Ramos (cell line): ENCODE measurements around the gene SFXN5.

Experiments used
- in situ Hi-C: fragments of 300-500 bp; cut with MboI; formaldehyde crosslinking; loops from one replicate; pipeline ENCODE4 v1.14.3; 2022; ENCODE audit warnings: low sequenced_read_pairs; ENCODE audit not compliant: unreplicated experiment

The SFXN5 gene

GRCh38 chr2:72985891-72986683 lies 85.4 kb downstream of the SFXN5 start:
- in situ Hi-C loops = loop anchor here (25.0 kb wide), 1 partner anchor 201 kb away; no protein-coding TSS in a partner anchor

GRCh38 chr2:72985136-72985535 lies 86.4 kb downstream of the SFXN5 start:
- in situ Hi-C loops = loop anchor here (25.0 kb wide), 1 partner anchor 202 kb away; no protein-coding TSS in a partner anchor

- in situ Hi-C loops = loop anchor here (25.0 kb wide), 1 partner anchor 203 kb away; no protein-coding TSS in a partner anchor
These were observed 87.3 kb downstream of the SFXN5 start for GRCh38 chr2:72984172-72984671.

- in situ Hi-C loops = loop anchor here (25.0 kb wide), 1 partner anchor 204 kb away; no protein-coding TSS in a partner anchor
These were observed 87.9 kb downstream of the SFXN5 start for GRCh38 chr2:72983500-72984161.

GRCh38 chr2:72982781-72983499 lies 88.6 kb downstream of the SFXN5 start:
- in situ Hi-C loops = loop anchor here (25.0 kb wide), 1 partner anchor 204 kb away; no protein-coding TSS in a partner anchor

GRCh38 chr2:72982219-72982618 lies 89.3 kb downstream of the SFXN5 start:
- in situ Hi-C loops = loop anchor here (25.0 kb wide), 1 partner anchor 205 kb away; no protein-coding TSS in a partner anchor

GRCh38 chr2:72981536-72981935 lies 90.0 kb downstream of the SFXN5 start:
- in situ Hi-C loops = loop anchor here (25.0 kb wide), 1 partner anchor 206 kb away; no protein-coding TSS in a partner anchor

GRCh38 chr2:72980535-72981217 lies 90.8 kb downstream of the SFXN5 start:
- in situ Hi-C loops = loop anchor here (25.0 kb wide), 1 partner anchor 207 kb away; no protein-coding TSS in a partner anchor

- in situ Hi-C loops = loop anchor here (25.0 kb wide), 1 partner anchor 207 kb away; no protein-coding TSS in a partner anchor
These were observed 91.6 kb downstream of the SFXN5 start for GRCh38 chr2:72979896-72980295.

GRCh38 chr2:72975017-72975416 lies 96.5 kb downstream of the SFXN5 start:
- in situ Hi-C loops = loop anchor here (25.0 kb wide), 1 partner anchor 212 kb away; no protein-coding TSS in a partner anchor

GRCh38 chr2:72974436-72974754 lies 97.1 kb downstream of the SFXN5 start:
- in situ Hi-C loops = loop anchor here (5.0 kb wide), 1 partner anchor 82 kb away; no protein-coding TSS in a partner anchor

GRCh38 chr2:72973566-72974435 lies 97.7 kb downstream of the SFXN5 start:
- in situ Hi-C loops = loop anchor here (5.0 kb wide), 1 partner anchor 82 kb away; no protein-coding TSS in a partner anchor

- in situ Hi-C loops = loop anchor here (5.0 kb wide), 1 partner anchor 81 kb away; no protein-coding TSS in a partner anchor
These were observed 98.4 kb downstream of the SFXN5 start for GRCh38 chr2:72973137-72973535.

GRCh38 chr2:72972352-72973136 lies 99.0 kb downstream of the SFXN5 start:
- in situ Hi-C loops = loop anchor here (5.0 kb wide), 1 partner anchor 80 kb away; no protein-coding TSS in a partner anchor

- in situ Hi-C loops = loop anchor here (5.0 kb wide), 1 partner anchor 79 kb away; no protein-coding TSS in a partner anchor
These were observed 100.5 kb downstream of the SFXN5 start for GRCh38 chr2:72971036-72971435.

- in situ Hi-C loops = loop anchor here (5.0 kb wide), 1 partner anchor 77 kb away; no protein-coding TSS in a partner anchor
These were observed 101.8 kb downstream of the SFXN5 start for GRCh38 chr2:72969706-72970105.

- in situ Hi-C loops = no loop called here
These were observed 103.2 kb downstream of the SFXN5 start for GRCh38 chr2:72968286-72968685.
